ENCODE measurements around the gene SLC26A8. TPM values are rescaled to one million over a fixed set of nuclear protein-coding genes. Genes with fewer than 3 reads are reported as not detected.
"Not testable (repeated sequence)": the region's sequence is repeated elsewhere in the genome, so short reads cannot be mapped to it uniquely, and the experiment has no call there.

The SLC26A8 gene
- total RNA-seq, 4 donors from 2014 or later, result not detected

DNA sequence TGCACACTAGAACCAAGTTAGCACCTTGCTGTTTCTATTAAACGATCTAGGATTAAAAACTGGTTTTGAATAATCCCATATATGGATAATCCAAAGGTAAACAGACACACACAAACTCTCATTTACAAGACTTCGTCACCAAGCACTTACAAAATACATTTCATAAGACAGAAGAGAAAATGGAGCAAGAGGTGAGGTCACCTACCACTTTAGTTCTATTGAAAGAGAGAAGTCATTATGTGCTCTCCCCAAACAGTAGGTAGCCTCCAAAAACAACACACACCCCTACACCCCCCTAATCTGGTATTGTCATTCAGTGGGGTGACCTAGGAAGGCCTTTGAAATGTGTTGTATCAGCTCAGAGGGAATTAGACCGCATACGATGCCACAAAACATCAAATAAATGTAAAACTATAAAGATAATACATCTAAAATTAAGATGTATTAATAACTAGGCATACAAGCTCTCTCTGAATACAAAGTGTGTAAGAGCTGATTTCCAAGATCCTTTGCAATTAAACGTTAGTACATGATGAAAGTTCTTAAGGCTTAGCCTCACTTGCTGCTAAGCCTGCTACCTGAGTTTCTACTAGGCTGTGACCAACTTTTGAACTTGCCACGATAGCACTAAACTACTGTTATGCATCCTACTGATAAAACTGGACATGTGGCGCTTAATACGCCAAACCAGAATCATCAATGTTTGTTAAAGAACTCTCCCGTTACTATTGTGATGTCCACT lies 105.2 kb downstream of the SLC26A8 start:
- TF ChIP-seq, protein P1, sequence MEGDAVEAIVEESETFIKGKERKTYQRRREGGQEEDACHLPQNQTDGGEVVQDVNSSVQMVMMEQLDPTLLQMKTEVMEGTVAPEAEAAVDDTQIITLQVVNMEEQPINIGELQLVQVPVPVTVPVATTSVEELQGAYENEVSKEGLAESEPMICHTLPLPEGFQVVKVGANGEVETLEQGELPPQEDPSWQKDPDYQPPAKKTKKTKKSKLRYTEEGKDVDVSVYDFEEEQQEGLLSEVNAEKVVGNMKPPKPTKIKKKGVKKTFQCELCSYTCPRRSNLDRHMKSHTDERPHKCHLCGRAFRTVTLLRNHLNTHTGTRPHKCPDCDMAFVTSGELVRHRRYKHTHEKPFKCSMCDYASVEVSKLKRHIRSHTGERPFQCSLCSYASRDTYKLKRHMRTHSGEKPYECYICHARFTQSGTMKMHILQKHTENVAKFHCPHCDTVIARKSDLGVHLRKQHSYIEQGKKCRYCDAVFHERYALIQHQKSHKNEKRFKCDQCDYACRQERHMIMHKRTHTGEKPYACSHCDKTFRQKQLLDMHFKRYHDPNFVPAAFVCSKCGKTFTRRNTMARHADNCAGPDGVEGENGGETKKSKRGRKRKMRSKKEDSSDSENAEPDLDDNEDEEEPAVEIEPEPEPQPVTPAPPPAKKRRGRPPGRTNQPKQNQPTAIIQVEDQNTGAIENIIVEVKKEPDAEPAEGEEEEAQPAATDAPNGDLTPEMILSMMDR (IDR thresholded peaks at IDR 0.05), result no peak
- no peak for TF ChIP-seq POLR2A (IDR thresholded peaks at IDR 0.05)
- intact Hi-C loops (cut with DNase I; ENCODE audit: low total_unique reads), result no loop called here
- peak overlapping the region; percentile 56 for H3K4me3 ChIP-seq (ENCODE audit: low read depth, poor library complexity, severe bottlenecking)
- 25% methylated on average over 9 of the region's 9 CpGs for WGBS, 2 donors
- DNase-seq (ENCODE audit: low spot score in 2 of 2), result no peak

DNA sequence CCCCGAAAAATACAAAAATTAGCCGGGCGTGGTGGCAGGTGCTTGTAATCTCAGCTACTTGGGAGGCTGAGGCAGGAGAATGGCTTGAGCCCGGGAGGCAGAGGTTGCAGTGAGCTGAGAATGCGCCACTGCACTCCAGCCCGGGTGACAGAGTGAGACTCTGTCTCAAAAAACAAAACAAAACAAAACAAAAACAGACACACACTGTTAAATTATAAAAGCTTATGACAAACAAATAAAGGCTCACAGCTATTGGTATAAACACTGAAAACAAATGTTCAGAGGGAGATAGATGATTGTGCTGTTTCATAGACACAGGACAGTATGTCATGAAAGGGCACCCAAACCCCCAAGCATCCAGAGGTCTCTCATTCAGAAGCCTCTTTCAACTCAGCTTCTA lies 107.5 kb downstream of the SLC26A8 start:
- intact Hi-C loops (cut with DNase I; ENCODE audit: low total_unique reads); H3K4me3 ChIP-seq (ENCODE audit: low read depth, poor library complexity, severe bottlenecking); DNase-seq (ENCODE audit: low spot score in 2 of 2): not testable (repeated sequence)
- 87 to 92% methylated on average over 6 of the region's 6 CpGs for WGBS, 2 donors

DNA sequence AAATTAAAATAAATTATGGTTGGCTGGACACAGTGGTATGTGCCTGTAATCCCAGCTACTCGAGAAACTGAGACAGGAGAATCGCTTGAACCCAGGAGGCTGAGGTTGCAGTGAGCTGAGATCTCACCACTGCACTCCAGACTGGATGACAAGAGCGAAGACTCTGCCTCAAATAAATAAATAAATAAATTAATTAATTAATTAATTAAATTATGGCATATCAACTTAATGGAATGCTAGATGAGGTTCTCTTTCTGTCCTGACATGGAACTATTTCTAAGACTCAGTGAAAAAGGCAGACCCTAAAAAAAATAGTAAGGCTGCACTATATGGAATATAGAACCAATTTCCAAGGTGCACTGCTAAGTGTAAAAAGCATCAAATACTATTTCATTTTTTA lies 108.4 kb downstream of the SLC26A8 start:
- H3K4me3 ChIP-seq (ENCODE audit: low read depth, poor library complexity, severe bottlenecking), result no peak overlapping the region
- no peak for TF ChIP-seq POLR2A (IDR thresholded peaks at IDR 0.05)
- TF ChIP-seq, protein P1 (IDR thresholded peaks at IDR 0.05), result no peak
- WGBS, 2 donors, result 98 to 100% methylated on average over 3 of the region's 3 CpGs
- no peak for DNase-seq (ENCODE audit: low spot score in 2 of 2)
- intact Hi-C loops (cut with DNase I; ENCODE audit: low total_unique reads), result no loop called here

DNA sequence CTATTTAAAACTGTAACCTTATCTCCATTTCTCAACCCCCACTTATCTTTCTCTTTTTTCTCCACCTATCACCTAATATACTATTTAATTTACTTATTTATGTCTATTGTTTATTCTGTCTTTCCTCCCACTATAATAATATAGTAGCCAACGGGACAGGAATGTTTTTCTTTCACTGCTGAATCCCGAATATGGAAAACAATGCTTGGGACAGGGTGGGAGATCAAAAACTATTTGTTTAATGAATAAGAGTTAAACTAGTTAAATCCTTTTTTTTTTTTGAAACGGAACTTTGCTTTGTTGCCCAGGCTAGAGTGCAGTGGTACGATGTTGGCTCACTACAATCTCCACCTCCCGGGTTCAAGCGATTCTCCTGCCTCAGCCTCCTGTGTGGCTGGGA lies 109.9 kb downstream of the SLC26A8 start:
- WGBS, 2 donors, result 94 to 95% methylated on average over 6 of the region's 6 CpGs

DNA sequence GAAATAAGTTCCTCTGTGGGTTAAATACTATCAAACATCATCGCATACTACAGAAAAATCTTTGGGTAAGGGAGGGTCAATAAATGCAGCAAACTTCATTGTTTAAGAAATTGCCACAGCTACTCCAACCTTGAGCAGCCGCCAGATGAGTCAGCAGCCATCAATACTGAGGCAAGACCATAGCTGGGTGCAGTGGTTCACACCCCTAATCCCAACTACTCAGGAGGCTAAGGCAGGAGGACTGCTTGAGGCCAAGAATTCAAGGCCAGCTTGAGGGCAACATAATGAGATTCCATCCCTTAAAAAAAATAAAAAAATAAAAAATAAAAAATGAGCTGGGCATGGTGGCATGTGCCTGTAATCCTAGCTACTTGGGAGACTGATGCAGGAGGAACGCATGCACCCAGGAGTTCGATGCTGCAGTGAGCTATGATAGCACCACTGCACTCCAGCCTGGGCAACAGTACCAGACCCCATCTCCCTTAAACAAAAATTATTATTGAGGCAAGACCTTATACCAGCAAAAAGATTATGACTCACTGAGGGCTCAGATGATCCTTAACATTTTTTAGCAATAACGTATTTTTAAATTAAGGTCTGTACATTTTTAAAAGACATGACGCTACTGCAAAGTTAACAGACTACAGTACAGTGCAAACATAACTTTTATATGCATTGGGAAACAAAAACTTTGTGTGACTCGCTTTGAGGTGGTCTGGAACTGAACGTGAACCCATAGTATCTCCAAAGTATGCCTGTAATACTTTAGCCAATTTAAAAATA lies 112.4 kb downstream of the SLC26A8 start:
- no peak for TF ChIP-seq POLR2A (IDR thresholded peaks at IDR 0.05)
- TF ChIP-seq, protein P1 (IDR thresholded peaks at IDR 0.05), result no peak
- WGBS, 2 donors, result 94 to 97% methylated on average over 8 of the region's 8 CpGs
- intact Hi-C loops (cut with DNase I; ENCODE audit: low total_unique reads), result no loop called here
- DNase-seq (ENCODE audit: low spot score in 2 of 2), result no peak
- H3K4me3 ChIP-seq (ENCODE audit: low read depth, poor library complexity, severe bottlenecking), result no peak overlapping the region

More for the DNA sequence above, 109.9 kb downstream of the SLC26A8 start:
- H3K4me3 ChIP-seq (ENCODE audit: low read depth, poor library complexity, severe bottlenecking), result no peak overlapping the region
- intact Hi-C loops (cut with DNase I; ENCODE audit: low total_unique reads), result no loop called here
- TF ChIP-seq, protein P1 (IDR thresholded peaks at IDR 0.05), result no peak
- no peak for TF ChIP-seq POLR2A (IDR thresholded peaks at IDR 0.05)
- DNase-seq (ENCODE audit: low spot score in 2 of 2), result no peak

DNA sequence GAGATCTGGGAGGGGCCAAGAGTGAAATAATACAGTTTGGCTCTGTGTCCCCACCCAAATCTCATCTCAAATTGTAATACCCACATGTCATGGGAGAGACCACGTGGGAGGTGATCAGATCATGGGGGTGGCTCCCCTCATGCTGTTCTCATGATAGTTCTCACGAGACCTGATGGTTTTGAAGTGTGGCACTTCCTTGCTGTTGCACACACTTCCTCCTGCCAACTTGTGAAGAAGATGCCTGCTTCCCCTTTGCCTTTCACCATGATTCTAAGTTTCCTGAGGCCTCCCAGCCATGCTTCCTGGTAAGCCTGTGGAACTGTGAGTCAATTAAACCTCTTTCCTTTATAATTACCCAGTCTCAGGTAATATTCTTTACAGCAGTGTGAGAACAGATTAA lies 114.9 kb downstream of the SLC26A8 start:
- DNase-seq (ENCODE audit: low spot score in 2 of 2); intact Hi-C loops (cut with DNase I; ENCODE audit: low total_unique reads); H3K4me3 ChIP-seq (ENCODE audit: low read depth, poor library complexity, severe bottlenecking): not testable (repeated sequence)
- 92 to 94% methylated on average over 2 of the region's 2 CpGs for WGBS, 2 donors

DNA sequence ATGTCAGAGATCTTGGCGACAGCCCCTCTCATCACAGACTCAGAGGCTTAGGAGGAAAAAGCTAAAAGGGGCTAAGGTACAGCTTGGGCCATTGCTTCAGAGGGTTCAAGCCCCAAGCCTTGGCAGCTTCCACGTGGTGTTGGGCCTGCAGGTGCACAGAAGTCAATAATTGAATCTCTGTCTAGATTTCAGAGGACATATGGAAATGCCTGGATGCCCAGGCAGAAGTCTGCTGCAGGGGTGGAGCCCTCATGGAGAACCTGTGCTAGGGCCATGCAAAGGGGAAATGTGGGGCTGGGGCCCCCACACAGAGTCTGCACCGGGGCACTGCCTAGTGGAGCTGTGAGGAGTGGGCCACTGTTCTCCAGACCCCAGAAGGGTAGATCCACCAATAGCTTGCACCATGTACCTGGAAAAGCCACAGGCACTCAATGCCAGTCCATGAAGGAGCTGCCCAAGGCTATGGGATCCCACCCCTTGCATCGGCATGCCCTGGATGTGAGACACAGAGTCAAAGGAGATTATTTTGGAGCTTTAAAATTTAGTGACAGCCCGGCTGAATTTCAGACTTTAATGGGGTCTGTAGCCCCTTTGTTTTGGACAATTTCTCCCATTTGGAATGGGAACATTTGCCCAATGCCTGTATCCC lies 115.6 kb downstream of the SLC26A8 start:
- intact Hi-C loops (cut with DNase I; ENCODE audit: low total_unique reads), result not testable (repeated sequence)

More for the DNA sequence above, 115.6 kb downstream of the SLC26A8 start:
- 94 to 95% methylated on average over 5 of the region's 5 CpGs for WGBS, 2 donors
- H3K4me3 ChIP-seq (ENCODE audit: low read depth, poor library complexity, severe bottlenecking); DNase-seq (ENCODE audit: low spot score in 2 of 2): not testable (repeated sequence)
